ENCODE measurements around the gene ZBTB22.

Gene ZBTB22

DNA sequence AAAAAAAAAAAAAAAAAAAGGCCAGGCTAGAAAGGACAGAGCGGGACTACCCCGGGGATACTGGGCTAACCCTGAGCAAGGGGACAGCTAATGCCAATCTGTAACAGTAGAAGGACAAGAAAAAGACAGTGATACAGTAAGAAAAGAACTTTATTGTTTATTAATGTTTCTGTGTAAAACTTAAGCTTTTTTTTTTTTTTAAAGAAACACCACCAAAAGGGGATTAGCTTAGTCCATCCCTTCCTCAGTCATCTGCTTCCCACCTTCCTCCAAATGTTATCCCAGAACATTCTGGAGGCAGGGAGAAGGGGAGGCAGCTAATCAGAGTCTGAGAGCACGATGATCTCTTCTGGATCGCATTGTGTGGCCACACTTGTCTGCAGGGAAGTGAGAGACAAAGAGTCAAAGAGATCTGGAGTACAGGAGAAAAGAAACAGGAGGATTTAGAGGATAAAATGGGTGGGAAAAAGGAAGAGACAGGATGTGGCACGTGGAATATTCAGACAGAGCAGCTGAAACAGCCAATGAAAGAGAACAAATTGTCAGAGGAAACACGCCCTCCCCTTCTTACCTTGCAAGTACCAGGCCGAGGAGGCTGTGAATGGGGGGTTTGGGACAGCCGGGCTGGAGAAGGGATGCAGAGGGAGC lies 1.0 kb upstream of the ZBTB22 start:
- TF ChIP-seq, protein P1, sequence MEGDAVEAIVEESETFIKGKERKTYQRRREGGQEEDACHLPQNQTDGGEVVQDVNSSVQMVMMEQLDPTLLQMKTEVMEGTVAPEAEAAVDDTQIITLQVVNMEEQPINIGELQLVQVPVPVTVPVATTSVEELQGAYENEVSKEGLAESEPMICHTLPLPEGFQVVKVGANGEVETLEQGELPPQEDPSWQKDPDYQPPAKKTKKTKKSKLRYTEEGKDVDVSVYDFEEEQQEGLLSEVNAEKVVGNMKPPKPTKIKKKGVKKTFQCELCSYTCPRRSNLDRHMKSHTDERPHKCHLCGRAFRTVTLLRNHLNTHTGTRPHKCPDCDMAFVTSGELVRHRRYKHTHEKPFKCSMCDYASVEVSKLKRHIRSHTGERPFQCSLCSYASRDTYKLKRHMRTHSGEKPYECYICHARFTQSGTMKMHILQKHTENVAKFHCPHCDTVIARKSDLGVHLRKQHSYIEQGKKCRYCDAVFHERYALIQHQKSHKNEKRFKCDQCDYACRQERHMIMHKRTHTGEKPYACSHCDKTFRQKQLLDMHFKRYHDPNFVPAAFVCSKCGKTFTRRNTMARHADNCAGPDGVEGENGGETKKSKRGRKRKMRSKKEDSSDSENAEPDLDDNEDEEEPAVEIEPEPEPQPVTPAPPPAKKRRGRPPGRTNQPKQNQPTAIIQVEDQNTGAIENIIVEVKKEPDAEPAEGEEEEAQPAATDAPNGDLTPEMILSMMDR (IDR thresholded peaks at IDR 0.05; ENCODE audit: borderline replicate concordance, extremely low read depth, low read length, poor library complexity, severe bottlenecking) = no peak
- TF ChIP-seq EZH2 (IDR thresholded peaks at IDR 0.05; ENCODE audit: borderline replicate concordance, low read depth, low read length, severe bottlenecking) = no peak
- Histone ChIP-seq H3K9ac (ENCODE audit: low read depth, low read length) (peak overlapping the region; percentile 59), H2AFZ (ENCODE audit: low read depth, low read length) (peak overlapping the region; percentile 57; the same call in 1 of the 2 replicates), H4K20me1 (ENCODE audit: insufficient read depth, low read length) (peaks cover 13% of the 10 kb centered on the region), H3K79me2 (ENCODE audit: insufficient read depth, low read length) (peaks cover 61% of the 10 kb centered on the region), H3K9me3 (ENCODE audit: insufficient read depth, low read length, severe bottlenecking) (no peaks in the 10 kb centered on the region), H3K27me3 (ENCODE audit: insufficient read depth, low read length, poor library complexity) (no peaks in the 10 kb centered on the region), H3K4me2 (ENCODE audit: insufficient read depth, low read length) (peak overlapping the region; percentile 97), H3K36me3 (ENCODE audit: insufficient read depth, low read length) (peaks cover 34% of the 10 kb centered on the region), H3K4me1 (ENCODE audit: insufficient read depth, low read length) (peaks cover 69% of the 10 kb centered on the region), H3K27ac (ENCODE audit: low read length) (peak overlapping the region; percentile 83), H3K4me3 (ENCODE audit: low read depth in 1 of 2, low read length in 2 of 2) (peak overlapping the region; percentile 34 to 63; a peak in 3 of 4 replicates)
- no peak for ATAC-seq (ENCODE audit: insufficient read depth, low read depth)
- DNase-seq = no peak

DNA sequence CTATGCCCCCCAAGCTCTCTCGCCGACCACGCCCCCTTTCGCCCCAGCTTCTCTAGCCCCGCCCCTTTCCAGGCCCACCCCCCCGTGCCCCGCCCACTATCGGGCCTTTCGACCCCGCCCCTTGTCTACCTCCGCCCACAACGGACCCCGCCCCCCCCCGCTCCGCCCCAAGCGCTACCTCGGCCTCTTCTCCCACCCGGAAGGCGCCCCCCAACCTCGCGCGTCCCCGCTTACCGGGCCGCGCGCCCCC lies 200 bp downstream of the ZBTB22 start:
- peaks cover 74% of the 10 kb centered on the region for H3K4me1 ChIP-seq (ENCODE audit: insufficient read depth, low read length)
- peak overlapping the region; percentile 30 for H3K9ac ChIP-seq (ENCODE audit: low read depth, low read length)

DNA sequence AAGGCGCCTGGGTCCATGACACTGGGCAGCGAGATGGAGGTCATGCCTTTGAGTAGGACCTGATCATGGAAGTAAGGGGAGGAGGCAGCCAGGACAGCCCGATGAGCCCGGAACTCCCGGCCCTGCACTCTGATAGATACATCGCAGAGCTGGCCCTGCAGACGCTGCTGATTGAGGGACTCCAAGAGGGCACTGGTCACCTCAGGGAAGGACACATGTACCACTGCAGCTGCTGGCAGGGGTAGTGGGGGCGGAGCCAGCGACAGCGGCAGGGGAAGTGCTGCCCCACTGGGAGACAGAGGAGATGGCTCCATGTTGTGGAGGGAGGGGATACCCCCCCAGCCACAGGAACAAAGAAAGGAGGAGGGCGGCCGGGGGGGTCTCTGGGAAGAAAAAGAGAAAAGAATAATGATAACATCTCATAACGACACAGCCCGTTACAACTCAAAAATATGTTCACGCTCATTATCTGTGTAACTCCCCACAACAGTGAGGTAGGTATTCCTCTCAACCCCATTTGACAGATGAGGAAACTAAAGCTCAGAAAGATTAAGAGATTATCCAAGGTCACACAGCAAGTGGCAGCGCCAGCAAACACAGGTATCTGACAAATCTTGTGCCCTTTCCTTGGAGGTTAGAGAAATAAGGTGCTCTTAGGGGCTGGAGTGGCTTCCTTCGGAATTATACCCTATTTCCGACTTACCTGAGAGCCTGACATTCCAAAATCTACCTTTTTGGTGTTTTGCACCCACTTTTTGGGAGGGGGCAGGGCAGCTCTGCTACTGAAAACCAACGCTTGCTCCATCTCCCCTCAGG lies 733 bp downstream of the ZBTB22 start:
- peak overlapping the region; percentile 29 to 61; a peak in 3 of 4 replicates for H3K4me3 ChIP-seq (ENCODE audit: low read depth in 1 of 2, low read length in 2 of 2)
- peak overlapping the region; percentile 75 for H3K4me2 ChIP-seq (ENCODE audit: insufficient read depth, low read length)
- H4K20me1 ChIP-seq (ENCODE audit: insufficient read depth, low read length) = peaks cover 24% of the 10 kb centered on the region
- H3K27ac ChIP-seq (ENCODE audit: low read length) = peak overlapping the region; percentile 38; the same call in 1 of the 2 replicates
- H2AFZ ChIP-seq (ENCODE audit: low read depth, low read length) = no peak overlapping the region
- H3K27me3 ChIP-seq (ENCODE audit: insufficient read depth, low read length, poor library complexity) = no peaks in the 10 kb centered on the region
- H3K9ac ChIP-seq (ENCODE audit: low read depth, low read length) = peak overlapping the region; percentile 30
- peaks cover 67% of the 10 kb centered on the region for H3K79me2 ChIP-seq (ENCODE audit: insufficient read depth, low read length)
- peaks cover 75% of the 10 kb centered on the region for H3K4me1 ChIP-seq (ENCODE audit: insufficient read depth, low read length)
- no peak for DNase-seq
- H3K9me3 ChIP-seq (ENCODE audit: insufficient read depth, low read length, severe bottlenecking) = no peaks in the 10 kb centered on the region
- TF ChIP-seq EZH2 (IDR thresholded peaks at IDR 0.05; ENCODE audit: borderline replicate concordance, low read depth, low read length, severe bottlenecking) = no peak
- TF ChIP-seq, protein P1 (IDR thresholded peaks at IDR 0.05; ENCODE audit: borderline replicate concordance, extremely low read depth, low read length, poor library complexity, severe bottlenecking) = no peak
- H3K36me3 ChIP-seq (ENCODE audit: insufficient read depth, low read length) = peaks cover 42% of the 10 kb centered on the region
- no peak for ATAC-seq (ENCODE audit: insufficient read depth, low read depth)

More for the DNA sequence above, 200 bp downstream of the ZBTB22 start:
- TF ChIP-seq, protein P1 (IDR thresholded peaks at IDR 0.05; ENCODE audit: borderline replicate concordance, extremely low read depth, low read length, poor library complexity, severe bottlenecking) = no peak
- no peak for TF ChIP-seq EZH2 (IDR thresholded peaks at IDR 0.05; ENCODE audit: borderline replicate concordance, low read depth, low read length, severe bottlenecking)
- peak overlapping the region; percentile 38; the same call in 1 of the 2 replicates for H3K27ac ChIP-seq (ENCODE audit: low read length)
- peaks cover 19% of the 10 kb centered on the region for H4K20me1 ChIP-seq (ENCODE audit: insufficient read depth, low read length)
- ATAC-seq (ENCODE audit: insufficient read depth, low read depth) (no peak), DNase-seq (no peak)
- H3K4me2 ChIP-seq (ENCODE audit: insufficient read depth, low read length) = peak overlapping the region; percentile 75
- peak overlapping the region; percentile 29 to 63; a peak in 3 of 4 replicates for H3K4me3 ChIP-seq (ENCODE audit: low read depth in 1 of 2, low read length in 2 of 2)
- H3K79me2 ChIP-seq (ENCODE audit: insufficient read depth, low read length) = peaks cover 67% of the 10 kb centered on the region
- no peaks in the 10 kb centered on the region for H3K9me3 ChIP-seq (ENCODE audit: insufficient read depth, low read length, severe bottlenecking)
- H3K27me3 ChIP-seq (ENCODE audit: insufficient read depth, low read length, poor library complexity) = no peaks in the 10 kb centered on the region
- no peak overlapping the region for H2AFZ ChIP-seq (ENCODE audit: low read depth, low read length)
- H3K36me3 ChIP-seq (ENCODE audit: insufficient read depth, low read length) = peaks cover 38% of the 10 kb centered on the region
